ENCODE data around the gene BRINP1. TPM values are rescaled to one million over a fixed set of nuclear protein-coding genes. Genes with fewer than 3 reads are reported as not detected.

Gene BRINP1
- total RNA-seq, 5 donors from 2014 or later (not counting 1 experiment from before 2014, with no cell fraction given): not detected

DNA sequence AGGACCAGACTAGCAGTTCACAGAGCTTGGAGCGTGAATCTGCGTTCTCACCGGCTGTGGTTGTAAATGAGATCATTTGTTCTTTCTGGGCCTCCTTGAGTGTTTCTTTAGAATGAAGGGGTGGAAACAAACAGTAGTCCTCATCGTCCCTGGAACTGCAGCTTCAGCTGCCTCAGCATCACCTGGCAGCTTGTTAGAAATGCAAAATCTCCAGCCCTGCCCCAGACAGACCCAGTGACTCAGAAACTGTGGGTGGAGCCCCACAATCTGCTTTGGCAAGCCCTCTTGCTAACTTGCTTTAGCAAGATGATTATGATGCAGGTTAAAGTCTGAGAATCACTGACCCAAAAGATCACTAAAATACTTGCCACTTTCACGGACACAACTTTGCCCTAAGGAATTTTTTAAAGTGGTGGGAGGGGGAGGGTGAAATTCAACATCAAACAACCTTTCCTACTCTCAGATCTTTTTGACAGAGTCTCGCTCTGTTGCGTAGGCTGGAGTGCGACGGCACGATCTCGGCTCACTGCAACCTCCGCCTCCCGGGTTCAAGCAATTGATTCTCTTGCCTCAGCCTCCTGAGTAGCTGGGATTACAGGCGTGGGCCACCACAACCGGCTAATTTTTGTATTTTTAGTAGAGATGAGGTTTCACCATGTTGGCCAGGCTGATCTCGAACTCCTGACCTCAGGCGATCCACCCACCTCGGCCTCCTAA lies 86.0 kb downstream of the BRINP1 start:
- Histone ChIP-seq H3K4me1 (ENCODE audit: control insufficient read depth in 1 of 2, extremely low read depth in 1 of 2, insufficient read depth in 2 of 2, low read length in 2 of 2) (no peaks in the 10 kb centered on the region), H3K27me3 (replicated peaks in 1 of 2; ENCODE audit: control insufficient read depth in 2 of 2, extremely low read depth in 1 of 2, insufficient read depth in 2 of 2, low read length in 1 of 2) (peaks cover 0 to 6% of the 10 kb centered on the region in 2 experiments), H3K4me3 (ENCODE audit: control insufficient read depth in 1 of 2, extremely low read depth in 1 of 2, low read length in 1 of 2) (no peak overlapping the region), H3K9me3 (no peaks in the 10 kb centered on the region), H3K36me3 (ENCODE audit: control insufficient read depth in 2 of 2, extremely low read depth in 1 of 2, insufficient read depth in 1 of 2, low read length in 1 of 2) (no peaks in the 10 kb centered on the region), H3K27ac (ENCODE audit: low read length) (no peak overlapping the region)
- CTCF ChIA-PET: interaction anchor here in 1 of 2 donors (0.5 kb wide), 1 partner anchor 1794 kb away, joined by 5 read pairs; no protein-coding TSS in a partner anchor
- DNase-seq (no peak), ATAC-seq (replicated peaks in 1 of 4) (no peak)
- no peak overlapping the region for H3K4me3 Mint-ChIP-seq
- 50% methylated on average over 15 of the region's 18 CpGs for WGBS (ENCODE audit: insufficient coverage)
- POLR2A ChIA-PET: no interaction called here
- peaks cover 0 to 4% of the 10 kb centered on the region in 2 donors for H3K27me3 Mint-ChIP-seq
- no peaks in the 10 kb centered on the region for H3K36me3 Mint-ChIP-seq
- H3K4me1 Mint-ChIP-seq: no peaks in the 10 kb centered on the region
- H3K27ac Mint-ChIP-seq: no peak overlapping the region
- H3K9me3 Mint-ChIP-seq: peaks cover 0 to 9% (median 0%) of the 10 kb centered on the region in 3 donors

DNA sequence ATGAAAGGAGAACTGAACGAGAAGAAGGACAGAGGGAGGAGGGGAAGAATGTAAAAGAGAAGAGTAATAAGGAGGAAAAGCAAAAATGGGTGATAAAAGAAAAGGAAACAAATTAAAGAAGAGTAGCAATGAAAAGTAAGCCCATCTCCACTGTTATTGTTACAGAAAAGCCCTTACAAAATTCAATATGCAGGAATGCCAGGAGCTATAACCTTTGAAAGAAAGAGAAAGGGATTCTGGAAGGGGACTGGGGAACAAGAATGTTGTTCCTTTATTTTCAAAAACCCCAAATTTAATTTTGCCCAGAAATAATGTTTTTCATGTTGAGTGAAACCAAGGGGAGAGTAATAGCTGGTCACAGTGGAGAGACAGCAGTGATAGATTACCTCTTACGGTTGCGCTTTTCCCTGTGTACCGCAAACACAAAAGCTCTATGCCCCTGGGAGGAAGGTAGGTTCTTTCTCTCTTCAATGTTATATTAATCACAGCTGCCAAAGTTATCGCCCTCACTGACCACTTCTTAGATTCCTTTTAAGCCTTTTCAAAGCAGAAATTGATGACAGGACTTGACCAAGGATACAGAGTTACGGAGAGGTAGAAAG lies 86.7 kb downstream of the BRINP1 start:
- no peak overlapping the region for H3K4me3 Mint-ChIP-seq
- Histone ChIP-seq H3K27ac (ENCODE audit: low read length) (no peak overlapping the region), H3K27me3 (replicated peaks in 1 of 2; ENCODE audit: control insufficient read depth in 2 of 2, extremely low read depth in 1 of 2, insufficient read depth in 2 of 2, low read length in 1 of 2) (peaks cover 0 to 6% of the 10 kb centered on the region in 2 experiments), H3K4me1 (ENCODE audit: control insufficient read depth in 1 of 2, extremely low read depth in 1 of 2, insufficient read depth in 2 of 2, low read length in 2 of 2) (no peaks in the 10 kb centered on the region), H3K36me3 (ENCODE audit: control insufficient read depth in 2 of 2, extremely low read depth in 1 of 2, insufficient read depth in 1 of 2, low read length in 1 of 2) (no peaks in the 10 kb centered on the region), H3K4me3 (ENCODE audit: control insufficient read depth in 1 of 2, extremely low read depth in 1 of 2, low read length in 1 of 2) (no peak overlapping the region), H3K9me3 (no peaks in the 10 kb centered on the region)
- no peaks in the 10 kb centered on the region for H3K36me3 Mint-ChIP-seq
- peaks cover 0 to 9% (median 0%) of the 10 kb centered on the region in 3 donors for H3K9me3 Mint-ChIP-seq
- H3K27ac Mint-ChIP-seq: no peak overlapping the region
- POLR2A ChIA-PET: no interaction called here
- peaks cover 3 to 4% of the 10 kb centered on the region in 2 donors for H3K27me3 Mint-ChIP-seq
- WGBS (ENCODE audit: insufficient coverage): 42% methylated on average over 2 of the region's 6 CpGs
- ATAC-seq (replicated peaks in 1 of 4): no peak
- H3K4me1 Mint-ChIP-seq: no peaks in the 10 kb centered on the region
- CTCF ChIA-PET: interaction anchor here in 1 of 2 donors (0.5 kb wide), 1 partner anchor 1793 kb away, joined by 5 read pairs; no protein-coding TSS in a partner anchor
- DNase-seq: no peak

DNA sequence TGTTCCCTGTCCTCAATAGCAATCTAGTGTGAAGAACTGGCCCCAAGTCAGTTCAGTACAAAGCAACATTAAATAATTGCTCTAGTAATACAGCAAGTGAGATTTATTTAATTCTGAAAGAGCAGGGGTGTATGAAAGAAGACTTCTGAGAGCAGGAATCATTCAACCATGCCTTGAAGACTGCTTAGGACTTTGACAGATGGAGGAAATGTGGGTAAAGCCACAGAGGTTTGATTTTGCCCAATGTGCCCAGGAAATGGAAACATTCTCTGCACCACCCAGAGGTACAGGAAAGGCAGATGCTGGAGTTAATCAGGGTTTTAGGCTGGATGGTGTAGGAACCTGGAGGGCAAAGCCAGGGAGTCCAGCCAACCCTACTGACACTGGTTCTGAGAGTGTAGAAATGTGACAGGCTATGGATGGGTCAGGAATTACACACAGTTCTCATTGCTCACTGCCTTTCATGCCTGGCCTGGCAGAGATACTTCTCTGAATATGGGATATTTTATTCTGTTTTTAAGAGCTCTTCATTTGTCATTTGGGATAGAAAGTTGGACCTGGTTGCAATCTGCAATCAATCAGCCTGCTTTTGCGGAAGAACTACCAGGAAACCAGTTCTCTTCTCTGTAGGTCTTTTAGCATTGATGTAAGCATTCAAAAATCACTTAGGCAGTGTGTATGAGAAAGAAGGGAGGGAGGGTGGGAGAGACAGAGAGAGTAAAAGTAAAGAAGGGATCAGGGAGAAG lies 88.3 kb downstream of the BRINP1 start:
- peaks cover 0 to 9% (median 0%) of the 10 kb centered on the region in 3 donors for H3K9me3 Mint-ChIP-seq
- no peaks in the 10 kb centered on the region for H3K36me3 Mint-ChIP-seq
- peaks cover 3 to 4% of the 10 kb centered on the region in 2 donors for H3K27me3 Mint-ChIP-seq
- 86% methylated on average over 1 of the region's 1 CpG for WGBS (ENCODE audit: insufficient coverage)
- DNase-seq (no peak), ATAC-seq (replicated peaks in 1 of 4) (no peak)
- no peak overlapping the region for H3K27ac Mint-ChIP-seq
- CTCF ChIA-PET: no interaction called here
- no peaks in the 10 kb centered on the region for H3K4me1 Mint-ChIP-seq
- H3K36me3 ChIP-seq (ENCODE audit: control insufficient read depth in 2 of 2, extremely low read depth in 1 of 2, insufficient read depth in 1 of 2, low read length in 1 of 2): no peaks in the 10 kb centered on the region
- no peak overlapping the region for H3K4me3 Mint-ChIP-seq
- H3K9me3 ChIP-seq: no peaks in the 10 kb centered on the region
- H3K4me1 ChIP-seq (ENCODE audit: control insufficient read depth in 1 of 2, extremely low read depth in 1 of 2, insufficient read depth in 2 of 2, low read length in 2 of 2): no peaks in the 10 kb centered on the region
- POLR2A ChIA-PET: no interaction called here
- no peak overlapping the region for H3K27ac ChIP-seq (ENCODE audit: low read length)
- H3K4me3 ChIP-seq (ENCODE audit: control insufficient read depth in 1 of 2, extremely low read depth in 1 of 2, low read length in 1 of 2): no peak overlapping the region
- H3K27me3 ChIP-seq (replicated peaks in 1 of 2; ENCODE audit: control insufficient read depth in 2 of 2, extremely low read depth in 1 of 2, insufficient read depth in 2 of 2, low read length in 1 of 2): peaks cover 0 to 6% of the 10 kb centered on the region in 2 experiments

DNA sequence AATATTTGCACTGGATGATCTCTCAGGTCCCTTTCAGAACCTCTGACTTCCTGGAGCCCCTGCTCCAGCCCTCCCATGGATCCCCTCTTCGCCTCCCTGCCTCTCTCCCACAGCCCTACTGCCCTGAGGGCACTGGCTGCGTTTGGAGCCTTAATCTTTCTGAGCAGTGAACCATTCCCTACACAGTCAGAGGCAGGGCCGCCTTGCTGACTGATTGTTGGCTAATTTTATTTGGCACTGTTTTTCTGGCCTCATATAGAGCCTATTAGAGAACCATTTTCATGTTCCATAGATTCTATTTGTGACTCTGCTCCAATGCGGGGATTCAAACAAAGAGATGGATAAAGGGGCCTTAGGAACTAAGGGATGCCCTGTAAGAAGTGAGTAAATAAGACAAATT lies 91.1 kb downstream of the BRINP1 start:
- no peaks in the 10 kb centered on the region for H3K4me1 Mint-ChIP-seq
- CTCF ChIA-PET: no interaction called here
- Histone ChIP-seq H3K36me3 (ENCODE audit: control insufficient read depth in 2 of 2, extremely low read depth in 1 of 2, insufficient read depth in 1 of 2, low read length in 1 of 2) (no peaks in the 10 kb centered on the region), H3K4me3 (ENCODE audit: control insufficient read depth in 1 of 2, extremely low read depth in 1 of 2, low read length in 1 of 2) (no peak overlapping the region), H3K27ac (ENCODE audit: low read length) (no peak overlapping the region), H3K9me3 (no peaks in the 10 kb centered on the region), H3K27me3 (replicated peaks in 1 of 2; ENCODE audit: control insufficient read depth in 2 of 2, extremely low read depth in 1 of 2, insufficient read depth in 2 of 2, low read length in 1 of 2) (peaks cover 0 to 2% of the 10 kb centered on the region in 2 experiments), H3K4me1 (ENCODE audit: control insufficient read depth in 1 of 2, extremely low read depth in 1 of 2, insufficient read depth in 2 of 2, low read length in 2 of 2) (no peaks in the 10 kb centered on the region)
- POLR2A ChIA-PET: no interaction called here
- peaks cover 0 to 4% (median 0%) of the 10 kb centered on the region in 3 donors for H3K9me3 Mint-ChIP-seq
- ATAC-seq (replicated peaks in 1 of 4): no peak
- 41% methylated on average over 2 of the region's 4 CpGs for WGBS (ENCODE audit: insufficient coverage)
- no peak overlapping the region for H3K27ac Mint-ChIP-seq
- no peaks in the 10 kb centered on the region for H3K36me3 Mint-ChIP-seq
- peaks cover 0 to 3% of the 10 kb centered on the region in 2 donors for H3K27me3 Mint-ChIP-seq
- no peak overlapping the region for H3K4me3 Mint-ChIP-seq
- DNase-seq: no peak

DNA sequence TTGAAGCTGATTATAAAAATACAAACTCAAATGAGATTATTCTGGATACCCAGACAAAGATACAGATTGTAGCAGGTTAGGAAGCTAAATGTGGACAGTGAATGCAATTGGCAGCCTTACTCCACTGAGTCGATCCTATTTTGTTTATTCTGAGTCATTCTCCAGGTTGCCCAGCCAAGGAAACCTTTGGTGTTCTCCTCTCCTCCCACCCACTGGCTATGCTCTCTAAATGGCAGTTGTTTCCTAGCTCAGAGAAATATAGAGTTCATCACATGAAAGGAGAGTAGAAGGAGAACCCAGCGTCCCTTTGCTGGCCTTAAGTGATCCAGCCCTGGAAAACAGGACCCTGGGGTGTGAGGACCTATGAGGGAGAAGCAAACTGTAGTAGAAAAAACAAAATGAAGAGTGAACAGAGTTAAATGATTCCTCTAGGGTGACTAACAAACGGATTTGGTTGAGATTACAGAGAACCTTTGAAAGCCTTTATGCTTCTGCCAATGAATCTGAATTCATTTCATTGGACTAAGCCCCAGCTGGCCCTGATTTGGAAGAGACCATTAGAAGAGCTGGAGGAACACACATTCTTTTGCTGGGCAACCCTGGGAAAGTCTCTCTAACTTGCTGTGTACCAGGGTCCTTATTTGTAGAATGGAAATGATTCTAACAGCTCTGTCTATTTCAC lies 95.1 kb downstream of the BRINP1 start:
- POLR2A ChIA-PET: no interaction called here
- H3K36me3 Mint-ChIP-seq: no peaks in the 10 kb centered on the region
- no peaks in the 10 kb centered on the region for H3K4me1 ChIP-seq (ENCODE audit: control insufficient read depth in 1 of 2, extremely low read depth in 1 of 2, insufficient read depth in 2 of 2, low read length in 2 of 2)
- no peak overlapping the region for H3K27ac Mint-ChIP-seq
- WGBS (ENCODE audit: insufficient coverage): 57% methylated on average over 1 of the region's 3 CpGs
- peaks cover 0 to 3% of the 10 kb centered on the region in 2 donors for H3K27me3 Mint-ChIP-seq
- H3K4me3 ChIP-seq (ENCODE audit: control insufficient read depth in 1 of 2, extremely low read depth in 1 of 2, low read length in 1 of 2): no peak overlapping the region
- no peaks in the 10 kb centered on the region for H3K36me3 ChIP-seq (ENCODE audit: control insufficient read depth in 2 of 2, extremely low read depth in 1 of 2, insufficient read depth in 1 of 2, low read length in 1 of 2)
- H3K27ac ChIP-seq (ENCODE audit: low read length): no peak overlapping the region
- H3K4me1 Mint-ChIP-seq: no peaks in the 10 kb centered on the region
- H3K4me3 Mint-ChIP-seq: no peak overlapping the region
- H3K9me3 Mint-ChIP-seq: peaks cover 0 to 7% (median 0%) of the 10 kb centered on the region in 3 donors
- CTCF ChIA-PET: no interaction called here
- H3K9me3 ChIP-seq: no peaks in the 10 kb centered on the region
- ATAC-seq (replicated peaks in 1 of 4) (no peak), DNase-seq (no peak)
- no peaks in the 10 kb centered on the region for H3K27me3 ChIP-seq (replicated peaks in 1 of 2; ENCODE audit: control insufficient read depth in 2 of 2, extremely low read depth in 1 of 2, insufficient read depth in 2 of 2, low read length in 1 of 2)

DNA sequence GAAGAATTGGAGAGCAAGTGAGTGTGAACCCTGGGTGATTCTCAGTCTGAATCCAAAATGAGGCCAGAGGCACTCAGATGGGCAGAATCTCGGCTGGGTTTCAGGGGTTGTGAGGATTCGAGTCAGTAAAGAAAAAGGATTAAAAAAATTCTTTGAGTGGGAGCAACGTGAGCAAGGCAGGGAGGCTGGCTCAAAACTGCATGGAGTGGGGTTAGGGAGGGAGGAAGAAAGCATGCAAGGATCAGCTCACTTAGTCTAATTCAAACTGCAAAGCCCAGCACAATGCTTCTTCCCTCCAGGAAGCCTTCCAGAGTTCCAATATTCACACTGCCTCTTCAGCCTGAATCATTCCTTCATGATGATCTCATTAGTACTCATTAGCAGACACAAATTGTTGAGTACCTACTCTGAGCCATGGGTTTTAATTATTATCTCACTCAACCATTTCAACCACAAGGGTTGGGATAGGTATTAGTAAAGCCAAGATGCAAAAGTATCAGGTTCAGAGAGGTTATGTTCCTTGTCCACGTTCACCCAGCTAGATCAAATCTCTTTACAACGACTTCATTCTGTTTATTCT lies 95.8 kb downstream of the BRINP1 start:
- ATAC-seq (replicated peaks in 1 of 4): no peak
- no peaks in the 10 kb centered on the region for H3K4me1 Mint-ChIP-seq
- POLR2A ChIA-PET: no interaction called here
- H3K4me3 Mint-ChIP-seq: no peak overlapping the region
- H3K27me3 Mint-ChIP-seq: peaks cover 0 to 3% of the 10 kb centered on the region in 2 donors
- peaks cover 0 to 11% (median 0%) of the 10 kb centered on the region in 3 donors for H3K9me3 Mint-ChIP-seq
- Histone ChIP-seq H3K4me1 (ENCODE audit: control insufficient read depth in 1 of 2, extremely low read depth in 1 of 2, insufficient read depth in 2 of 2, low read length in 2 of 2) (no peaks in the 10 kb centered on the region), H3K27ac (ENCODE audit: low read length) (no peak overlapping the region), H3K27me3 (replicated peaks in 1 of 2; ENCODE audit: control insufficient read depth in 2 of 2, extremely low read depth in 1 of 2, insufficient read depth in 2 of 2, low read length in 1 of 2) (no peaks in the 10 kb centered on the region), H3K4me3 (ENCODE audit: control insufficient read depth in 1 of 2, extremely low read depth in 1 of 2, low read length in 1 of 2) (no peak overlapping the region), H3K36me3 (ENCODE audit: control insufficient read depth in 2 of 2, extremely low read depth in 1 of 2, insufficient read depth in 1 of 2, low read length in 1 of 2) (no peaks in the 10 kb centered on the region), H3K9me3 (no peaks in the 10 kb centered on the region)
- no peak overlapping the region for H3K27ac Mint-ChIP-seq
- CTCF ChIA-PET: no interaction called here
- DNase-seq: no peak
- 44% methylated on average over 2 of the region's 5 CpGs for WGBS (ENCODE audit: insufficient coverage)
- H3K36me3 Mint-ChIP-seq: no peaks in the 10 kb centered on the region

All from T-cell (primary cell).